ENCODE results near the gene TMCC1.

- TF ChIP-seq POLR2A (IDR thresholded peaks at IDR 0.05) (no peak), CTCF (IDR thresholded peaks at IDR 0.05) (no peak)
These were observed 37.6 kb downstream of the TMCC1 start for GRCh38 chr3:129855832-129856419.

Measured in thyroid gland (tissue), 4 donors.